Type B pancreatic cell (in vitro differentiated cells): ENCODE results near the gene HEPN1. TPM values are rescaled to one million over a fixed set of nuclear protein-coding genes. Genes with fewer than 3 reads are reported as not detected.
"Not testable (repeated sequence)": the region's sequence is repeated elsewhere in the genome, so short reads cannot be mapped to it uniquely, and the experiment has no call there.

Experiments used
- DNase-seq: peaks from one replicate; pipeline ENCODE4 v3.0.0; 2021; ENCODE audit warnings: mixed read lengths; ENCODE audit not compliant: unreplicated experiment; ENCODE audit errors: extremely low spot score
- H3K27ac Mint-ChIP-seq: 2 replicates; pipeline ENCODE4 v1.8.0; 2021; ENCODE audit warnings: mild to moderate bottlenecking, mixed read lengths
- H3K27me3 Mint-ChIP-seq: 2 replicates; pipeline ENCODE4 v1.8.0; 2021; ENCODE audit warnings: mixed read lengths
- H3K36me3 Mint-ChIP-seq: 2 replicates; pipeline ENCODE4 v1.8.0; 2021; ENCODE audit warnings: mixed read lengths
- H3K4me1 Mint-ChIP-seq: one replicate; pipeline ENCODE4 v1.8.0; 2021; ENCODE audit warnings: mixed read lengths; ENCODE audit not compliant: unreplicated experiment
- H3K4me3 Mint-ChIP-seq: 2 replicates; pipeline ENCODE4 v1.8.0; 2021; ENCODE audit warnings: mild to moderate bottlenecking, mixed read lengths
- H3K9me3 Mint-ChIP-seq: 2 replicates; pipeline ENCODE4 v1.8.0; 2021; ENCODE audit warnings: mixed read lengths
- CTCF ChIP-seq: fragments of 200-600 bp; sonication (generic); conservative IDR thresholded peaks from 2 replicates; pipeline ENCODE4 v1.5.0; 2021; ENCODE audit warnings: antibody characterized with exemption, mild to moderate bottlenecking
- total RNA-seq: library from RNA; stranded (reverse); gene quantifications from 2 replicates; pipeline ENCODE4 v1.2.1, GENCODE V29; 2021; ENCODE audit warnings: low replicate concordance

Gene HEPN1
- total RNA-seq, 1 donor from 2014 or later, result not detected

GRCh38 chr11:124954590-124954955, 35.5 kb downstream of the HEPN1 start:
- Mint-ChIP-seq H3K27me3 (no peaks in the 10 kb centered on the region), H3K36me3 (no peaks in the 10 kb centered on the region), H3K4me3 (no peak overlapping the region), H3K27ac (no peak overlapping the region), H3K4me1 (no peaks in the 10 kb centered on the region), H3K9me3 (no peaks in the 10 kb centered on the region)
- no peak for DNase-seq
- TF ChIP-seq CTCF, result no peak

GRCh38 chr11:124955035-124955434, 36.0 kb downstream of the HEPN1 start:
- no peaks in the 10 kb centered on the region for H3K36me3 Mint-ChIP-seq
- H3K27ac Mint-ChIP-seq, result no peak overlapping the region
- H3K4me3 Mint-ChIP-seq, result no peak overlapping the region
- H3K27me3 Mint-ChIP-seq, result no peaks in the 10 kb centered on the region
- DNase-seq, result no peak
- no peak for TF ChIP-seq CTCF
- H3K9me3 Mint-ChIP-seq, result no peaks in the 10 kb centered on the region
- no peaks in the 10 kb centered on the region for H3K4me1 Mint-ChIP-seq

GRCh38 chr11:124961972-124962609, 43.0 kb downstream of the HEPN1 start:
- no peak for DNase-seq
- no peak overlapping the region for H3K27ac Mint-ChIP-seq

GRCh38 chr11:124968197-124968596, 49.1 kb downstream of the HEPN1 start:
- H3K27ac Mint-ChIP-seq, H3K36me3 Mint-ChIP-seq, DNase-seq, H3K9me3 Mint-ChIP-seq, H3K27me3 Mint-ChIP-seq, H3K4me3 Mint-ChIP-seq, H3K4me1 Mint-ChIP-seq: not testable (repeated sequence)

More at GRCh38 chr11:124961972-124962609, 43.0 kb downstream of the HEPN1 start:
- Mint-ChIP-seq H3K4me1 (no peaks in the 10 kb centered on the region), H3K9me3 (no peaks in the 10 kb centered on the region), H3K4me3 (no peak overlapping the region), H3K27me3 (no peaks in the 10 kb centered on the region), H3K36me3 (no peaks in the 10 kb centered on the region)
- peak; percentile 86 for TF ChIP-seq CTCF

Other genes starting within 250 kb of the HEPN1 start
- gene SIAE, start 245.5 kb upstream of the HEPN1 start, total RNA-seq, result 28.8 and 33.9 TPM in 2 replicates
- gene SPA17, start 245.3 kb upstream of the HEPN1 start, total RNA-seq, result 7.2 and 13.4 TPM in 2 replicates
- gene NRGN, start 179.3 kb upstream of the HEPN1 start, total RNA-seq, result 3.6 and 17.3 TPM in 2 replicates
- gene VSIG2, start 167.0 kb upstream of the HEPN1 start, total RNA-seq, result 8.7 and 14.8 TPM in 2 replicates
- 3.6 and 3.7 TPM in 2 replicates for gene ESAM, start 157.0 kb upstream of the HEPN1 start, total RNA-seq
- 13.2 and 27.4 TPM in 2 replicates for gene MSANTD2, start 118.8 kb upstream of the HEPN1 start, total RNA-seq
- 5.5 and 27.4 TPM in 2 replicates for gene ROBO3, start 53.8 kb upstream of the HEPN1 start, total RNA-seq
- gene ROBO4, start 21.4 kb upstream of the HEPN1 start, total RNA-seq, result not detected in 2 replicates
- 0.43 TPM in 1 of 2 replicates, not detected in the other for gene HEPACAM, start 16.8 kb downstream of the HEPN1 start, total RNA-seq
- gene CCDC15, start 35.0 kb downstream of the HEPN1 start, total RNA-seq, result 1.5 and 3.2 TPM in 2 replicates
- 1.3 TPM in 2 replicates for gene SLC37A2, start 144.1 kb downstream of the HEPN1 start, total RNA-seq
- 17.2 and 33.2 TPM in 2 replicates for gene TMEM218, start 192.4 kb downstream of the HEPN1 start, total RNA-seq
- gene PKNOX2, start 245.5 kb downstream of the HEPN1 start, total RNA-seq, result 0.95 and 15.3 TPM in 2 replicates